ENCODE measurements around the gene CCDC92B. TPM values are rescaled to one million over a fixed set of nuclear protein-coding genes. Genes with fewer than 3 reads are reported as not detected.

CCDC92B gene
- polyA plus RNA-seq, 1 of the 3 experiments (the other 2 are of a cell fraction), result 0.07 TPM

- TF ChIP-seq CTCF (IDR thresholded peaks at IDR 0.05), result no peak
- TF ChIP-seq IRF3 (IDR thresholded peaks at IDR 0.05; ENCODE audit: low read depth, low read length), result no peak
These were observed 67.1 kb downstream of the CCDC92B start (continued) for GRCh38 chr17:2682176-2682938.

- H4K20me1 ChIP-seq (ENCODE audit: insufficient read depth), result peaks cover 24% of the 10 kb centered on the region
- H3K27ac ChIP-seq (ENCODE audit: low read depth in 2 of 2, low read length in 1 of 2), result no peak overlapping the region
- H3K9me3 ChIP-seq, result no peaks in the 10 kb centered on the region
- H2AFZ ChIP-seq (ENCODE audit: low read depth), result no peak overlapping the region
- 89% methylated on average over 7 of the region's 7 CpGs for WGBS (ENCODE audit: low lambda C conversion rate)
- H3K36me3 ChIP-seq (replicated peaks in 1 of 2; ENCODE audit: control insufficient read depth in 1 of 2, insufficient read depth in 2 of 2, low read length in 1 of 2), result peaks cover 57 to 61% of the 10 kb centered on the region in 2 experiments
- H3K9ac ChIP-seq, result no peak overlapping the region
- no peaks in the 10 kb centered on the region for H3K27me3 ChIP-seq (ENCODE audit: insufficient read depth)
- H3K4me3 ChIP-seq (ENCODE audit: low read depth in 2 of 2, low read length in 1 of 2), result no peak overlapping the region
- H3K4me2 ChIP-seq, result no peak overlapping the region
- H3K79me2 ChIP-seq (ENCODE audit: insufficient read depth), result peaks cover 22% of the 10 kb centered on the region
- no peak for DNase-seq
- peaks cover 35% of the 10 kb centered on the region for H3F3A ChIP-seq (replicated peaks; ENCODE audit: insufficient read depth)
- ChIA-PET CTCF (no interaction called here), POLR2A (no interaction called here)
- H3K9me2 ChIP-seq, result no peaks in the 10 kb centered on the region
- H3K4me1 ChIP-seq (ENCODE audit: control insufficient read depth in 1 of 2, insufficient read depth in 2 of 2, low read depth in 1 of 2, low read length in 1 of 2), result no peaks in the 10 kb centered on the region
- TF ChIP-seq EP300 (IDR thresholded peaks at IDR 0.05; ENCODE audit: borderline replicate concordance in 1 of 2, low read depth in 1 of 2, low read length in 1 of 2) (no peak), NRF1 (IDR thresholded peaks at IDR 0.05; ENCODE audit: low read depth, low read length) (no peak), GATA2 (CRISPR knock-in tag; IDR thresholded peaks at IDR 0.05) (no peak), YY1 (IDR thresholded peaks at IDR 0.05; ENCODE audit: low read depth) (no peak), GABPA (IDR thresholded peaks at IDR 0.05; ENCODE audit: low read depth) (no peak), FOXJ3 (CRISPR knock-in tag; IDR thresholded peaks at IDR 0.05) (no peak), SIN3A (IDR thresholded peaks at IDR 0.05; ENCODE audit: borderline replicate concordance, low read depth, low read length) (no peak), TEAD4 (IDR thresholded peaks at IDR 0.05; ENCODE audit: borderline replicate concordance, insufficient read depth) (no peak), IRF3 (IDR thresholded peaks at IDR 0.05; ENCODE audit: low read depth, low read length) (no peak)
These were observed 67.8 kb downstream of the CCDC92B start for GRCh38 chr17:2681650-2682049.

Measured in SK-N-SH (cell line).